Activated CD4-positive, CD25-positive, alpha-beta regulatory T cell treated with anti-CD3 and anti-CD28 coated beads, Interleukin-2, amount 50 U/mL, for 24 hours (primary cell): ENCODE data around the gene LRP1B.
"Not testable (repeated sequence)": the region's sequence is repeated elsewhere in the genome, so short reads cannot be mapped to it uniquely, and the experiment has no call there.

Experiments used
- ATAC-seq, 2 donors: fragments of 150-1000 bp; cut with Tn5 transposase; one replicate each; pipeline ENCODE4 v1.10.0; 2021; ENCODE audit warnings: mild to moderate bottlenecking in 1 of 2, moderate library complexity in 1 of 2

The LRP1B gene

DNA sequence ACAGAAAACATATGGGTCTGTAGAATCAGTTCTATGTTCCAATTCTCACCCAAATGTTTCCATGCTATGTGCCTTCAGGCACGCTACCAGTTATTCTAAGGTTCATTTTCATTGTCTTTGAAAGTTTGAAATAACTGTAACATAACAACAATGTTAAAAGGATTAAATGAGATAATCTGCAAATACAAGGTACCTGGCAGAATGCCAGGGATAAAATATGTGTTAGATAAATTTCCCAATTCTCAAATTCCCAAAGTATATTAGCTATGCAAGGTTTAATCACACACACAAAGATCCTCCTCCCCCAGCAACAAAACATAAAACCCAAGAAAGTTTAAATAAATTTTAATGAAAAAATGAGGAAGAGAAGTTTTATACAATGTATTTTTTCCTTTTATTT is 261.2 kb downstream of the LRP1B start:
- no peak for ATAC-seq

DNA sequence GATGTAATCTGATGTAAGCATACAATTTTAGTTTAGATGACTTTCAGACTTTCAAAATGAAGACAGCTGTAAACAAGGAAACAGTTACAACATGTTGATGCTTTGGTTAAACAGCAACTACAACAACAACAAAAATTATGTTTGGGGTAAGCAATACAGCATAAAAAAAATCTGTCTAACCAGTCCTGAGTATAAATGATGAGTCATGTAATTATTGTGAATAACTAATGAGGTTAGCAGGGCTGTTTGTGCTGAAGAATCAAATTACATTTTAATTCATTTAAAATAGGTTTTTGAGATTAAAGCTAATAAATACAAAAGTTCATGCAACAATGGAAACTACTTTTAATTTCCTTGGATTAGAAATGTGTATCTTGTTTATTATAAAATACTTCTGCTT is 266.9 kb downstream of the LRP1B start:
- ATAC-seq = no peak

DNA sequence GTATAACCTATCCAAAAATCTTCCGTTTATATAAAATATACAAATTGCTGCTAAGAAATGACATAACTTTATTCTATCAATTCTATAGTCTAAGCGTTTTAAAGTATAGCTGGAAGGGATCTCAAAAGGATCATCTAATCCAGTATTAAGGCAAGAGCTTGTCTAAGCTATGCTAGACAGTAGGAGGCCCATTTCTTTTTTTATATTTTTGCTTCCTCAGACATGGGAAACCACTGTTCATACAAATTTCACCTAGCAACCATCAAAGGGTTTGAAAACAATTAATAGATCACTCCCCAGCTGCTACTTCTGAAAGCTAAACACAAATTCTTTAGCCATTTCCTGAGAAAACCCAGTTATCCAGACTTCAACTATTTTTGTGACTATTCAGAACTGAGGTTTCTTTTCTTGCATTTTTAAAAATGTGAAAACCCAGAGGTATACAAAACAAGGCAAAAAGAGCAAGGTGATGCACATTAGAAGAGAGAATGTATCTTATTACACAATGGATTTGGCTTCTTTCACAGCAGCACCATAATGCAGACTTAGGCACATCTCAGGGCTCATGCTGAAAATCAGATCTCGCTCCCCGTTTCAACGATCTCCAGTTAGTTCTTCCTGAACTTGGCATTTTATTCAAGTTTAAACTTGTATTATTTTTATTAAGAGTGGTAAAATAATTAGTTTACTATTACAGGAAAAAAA is 274.4 kb downstream of the LRP1B start:
- no peak for ATAC-seq

DNA sequence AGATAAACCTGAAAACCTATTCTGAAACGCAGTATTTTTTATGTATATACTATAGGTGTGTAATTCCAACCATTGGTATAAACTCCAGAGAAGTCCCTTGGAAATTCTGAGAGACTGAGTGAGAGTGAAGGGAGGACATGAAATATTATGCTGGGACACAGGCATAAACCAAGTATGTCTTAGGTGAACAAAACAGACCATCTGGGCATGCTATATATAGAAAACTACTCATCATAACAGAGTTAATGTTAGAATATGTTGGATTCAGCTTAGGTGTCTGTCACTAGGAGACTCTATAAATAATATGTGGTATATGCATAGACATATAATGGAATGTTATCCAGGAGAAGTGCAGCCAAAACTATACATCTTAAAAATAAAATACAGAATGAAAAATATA is 282.6 kb downstream of the LRP1B start:
- no peak for ATAC-seq

DNA sequence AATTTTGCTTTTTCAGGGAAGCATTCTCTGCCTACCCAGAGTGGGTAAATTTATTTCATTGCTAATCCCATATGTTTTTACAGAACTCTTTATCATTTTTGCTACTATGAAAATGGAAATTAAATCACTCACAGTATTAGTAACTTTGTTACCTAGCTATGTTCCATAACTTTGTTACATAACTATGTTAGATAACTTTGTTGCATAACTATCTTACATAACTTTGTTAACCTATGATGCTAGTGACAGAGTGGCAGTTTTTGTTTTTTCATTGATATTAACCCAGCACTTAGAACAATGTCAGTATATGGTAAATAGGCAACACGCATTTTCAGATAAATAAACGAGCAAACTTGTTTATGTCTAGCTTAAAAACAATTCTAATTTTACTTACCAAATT is 286.6 kb downstream of the LRP1B start:
- ATAC-seq = no peak

DNA sequence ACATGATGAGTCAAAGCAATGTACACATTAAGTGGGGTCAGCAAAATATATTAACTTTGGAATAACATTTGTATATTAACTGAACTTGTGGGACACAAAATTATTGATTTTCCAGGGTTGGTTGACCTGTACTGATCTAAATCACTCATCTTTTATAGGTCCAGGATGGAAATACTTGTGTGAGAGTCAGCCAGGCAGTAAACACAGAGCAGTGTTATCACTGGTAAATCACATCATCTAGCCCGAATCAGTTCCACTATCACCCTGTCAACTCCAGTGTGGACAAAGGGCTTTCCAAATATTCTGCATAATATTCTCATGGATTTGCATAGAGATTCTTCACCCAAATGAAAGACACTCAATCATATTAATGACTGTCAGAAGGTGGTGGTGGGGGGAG is 295.7 kb downstream of the LRP1B start:
- ATAC-seq = no peak

DNA sequence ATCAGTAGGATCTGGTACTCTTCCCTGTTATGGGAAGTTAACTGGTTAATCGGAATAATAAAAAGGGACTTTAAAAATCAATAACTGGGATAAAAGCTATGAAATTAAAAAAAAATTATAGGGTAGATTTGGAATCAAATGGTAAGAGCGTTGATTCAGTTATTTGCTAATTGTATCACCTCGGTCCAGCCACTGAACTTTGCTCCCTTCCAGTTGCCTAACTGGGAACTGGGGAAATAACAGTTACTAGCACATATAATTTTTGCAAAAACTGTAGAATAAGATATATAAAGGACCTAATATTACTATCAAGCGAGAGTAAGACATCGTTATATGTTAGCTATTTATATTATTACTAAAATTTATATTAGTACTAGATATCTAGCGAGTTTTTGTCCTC is 302.1 kb downstream of the LRP1B start:
- ATAC-seq = no peak

DNA sequence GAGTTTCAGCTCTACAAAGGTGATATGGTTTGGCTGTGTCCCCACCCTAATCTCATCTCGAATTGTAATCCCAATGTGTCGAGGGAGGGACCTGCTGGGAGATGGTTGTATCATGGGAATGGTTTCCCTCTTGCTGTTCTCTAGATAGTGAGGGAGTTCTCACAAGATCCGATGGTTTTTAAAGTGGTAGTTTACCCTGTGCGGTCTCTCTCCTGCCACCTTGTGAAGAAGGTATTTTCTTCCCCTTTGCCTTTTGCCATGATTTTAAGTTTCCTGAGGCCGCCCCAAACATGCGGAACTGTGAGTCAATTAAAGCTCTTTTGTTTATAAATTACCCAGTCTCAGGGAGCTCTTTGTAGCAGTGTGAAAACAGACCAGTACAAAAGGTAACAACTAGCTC is 306.0 kb downstream of the LRP1B start:
- ATAC-seq = no peak

DNA sequence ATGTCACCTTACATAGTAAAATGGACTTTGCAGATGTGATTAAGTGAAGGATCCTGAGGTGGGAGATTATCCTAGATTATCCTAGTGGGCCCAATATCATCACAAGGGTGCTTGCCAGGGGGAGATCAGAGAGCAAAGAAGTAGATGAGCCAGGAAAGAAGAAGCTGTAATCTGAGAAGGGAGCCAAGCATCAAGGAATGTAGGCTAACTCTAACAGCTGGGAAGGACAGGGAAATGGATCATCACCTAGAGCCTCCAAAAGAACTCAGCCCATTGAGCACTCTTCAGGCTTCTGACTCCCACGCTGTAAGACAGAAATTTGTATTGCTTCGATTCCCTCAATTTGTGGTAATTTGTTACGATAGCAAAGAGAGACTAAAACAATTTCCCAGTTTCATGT is 309.9 kb downstream of the LRP1B start:
- no peak for ATAC-seq

DNA sequence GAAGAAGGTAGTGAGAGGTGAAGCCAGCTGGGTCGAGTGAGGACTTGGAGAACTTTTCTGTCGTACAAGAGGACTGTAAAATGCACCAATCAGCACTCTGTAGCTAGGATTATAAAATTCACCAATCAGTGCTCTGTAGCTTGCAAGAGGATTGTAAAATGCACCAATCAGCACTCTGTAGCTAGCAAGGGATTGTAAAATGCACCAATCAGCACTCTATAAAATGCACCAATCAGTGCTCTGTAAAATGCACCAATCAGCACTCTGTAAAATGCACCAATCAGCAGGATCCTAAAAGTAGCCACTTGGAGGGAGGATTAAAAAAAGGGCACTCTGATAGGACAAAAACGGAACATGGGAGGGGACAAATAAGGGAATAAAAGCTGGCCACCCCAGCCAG is 315.5 kb downstream of the LRP1B start:
- not testable (repeated sequence) for ATAC-seq

DNA sequence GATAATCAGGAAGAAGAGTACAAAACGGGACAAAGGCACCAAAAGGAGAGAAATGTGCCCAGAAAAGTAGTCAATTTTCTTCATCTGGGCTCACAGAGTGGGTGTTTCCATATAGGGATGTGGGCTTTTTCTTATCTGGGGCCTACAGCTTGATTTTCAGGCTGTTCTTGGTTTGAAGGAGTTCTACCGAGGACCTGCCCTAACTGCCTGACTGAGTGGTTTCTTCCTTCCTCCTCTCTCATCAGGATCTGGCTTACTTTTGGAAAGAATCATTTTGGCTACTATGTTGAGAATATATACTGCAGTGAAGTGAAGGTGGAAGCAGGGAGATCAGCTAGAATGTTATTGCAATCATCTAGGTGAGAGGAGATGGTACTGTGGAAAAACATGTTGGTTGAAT is 316.7 kb downstream of the LRP1B start:
- ATAC-seq = no peak

DNA sequence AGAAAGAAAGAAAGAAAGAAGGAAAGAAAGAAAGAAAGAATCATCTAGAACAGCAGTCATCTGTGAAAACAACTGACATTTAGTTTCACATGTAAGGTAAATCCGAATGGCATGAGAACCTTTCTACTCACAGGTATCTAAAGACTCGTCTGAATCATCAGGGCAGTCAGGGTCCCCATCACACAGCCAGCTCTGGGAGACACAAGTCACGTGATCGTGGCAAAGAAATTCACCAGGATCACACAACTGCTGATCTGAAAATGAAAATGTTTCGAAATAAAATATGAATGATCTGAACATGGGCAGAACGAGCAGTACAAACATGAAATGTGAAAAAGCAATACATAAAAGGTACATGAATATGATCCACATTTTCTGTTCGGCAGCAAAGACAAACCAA is 320.7 kb downstream of the LRP1B start:
- no peak for ATAC-seq

DNA sequence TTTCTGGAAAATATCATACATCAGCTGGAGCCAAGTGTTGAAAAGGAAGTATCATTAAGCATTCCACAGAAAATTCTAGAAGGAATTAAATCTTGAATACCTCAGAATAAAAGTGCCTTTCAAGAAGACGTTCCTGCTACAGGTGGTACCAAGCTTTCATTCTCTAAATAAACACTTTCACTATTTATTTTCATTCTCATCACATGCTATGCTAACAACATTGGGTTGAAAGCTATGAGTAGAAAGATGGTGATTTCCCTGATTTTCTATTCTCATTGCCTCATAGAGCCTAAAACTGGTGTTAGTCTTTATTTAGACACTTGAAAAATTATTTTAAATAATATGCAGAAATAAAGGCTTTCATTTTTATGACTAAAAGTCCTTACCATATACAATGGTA is 324.7 kb downstream of the LRP1B start:
- no peak for ATAC-seq

DNA sequence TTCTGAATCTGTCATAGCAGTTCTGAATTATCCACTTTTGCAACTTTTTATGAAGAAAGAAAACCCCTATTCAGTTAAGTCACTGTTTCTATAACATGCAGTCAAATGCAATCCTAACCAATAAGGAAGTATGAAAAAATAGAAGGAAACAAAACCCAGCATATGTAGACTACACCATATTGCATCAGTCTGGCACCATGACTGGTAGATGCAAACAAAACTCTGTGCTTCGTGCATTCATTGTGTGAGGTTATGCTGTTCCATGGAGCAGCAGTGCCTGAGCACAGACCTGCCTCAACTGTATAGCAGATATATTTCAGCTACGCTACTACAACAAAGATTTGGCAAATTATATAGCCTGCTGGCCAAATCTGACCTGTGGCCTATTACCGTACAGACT is 325.5 kb downstream of the LRP1B start:
- no peak for ATAC-seq

DNA sequence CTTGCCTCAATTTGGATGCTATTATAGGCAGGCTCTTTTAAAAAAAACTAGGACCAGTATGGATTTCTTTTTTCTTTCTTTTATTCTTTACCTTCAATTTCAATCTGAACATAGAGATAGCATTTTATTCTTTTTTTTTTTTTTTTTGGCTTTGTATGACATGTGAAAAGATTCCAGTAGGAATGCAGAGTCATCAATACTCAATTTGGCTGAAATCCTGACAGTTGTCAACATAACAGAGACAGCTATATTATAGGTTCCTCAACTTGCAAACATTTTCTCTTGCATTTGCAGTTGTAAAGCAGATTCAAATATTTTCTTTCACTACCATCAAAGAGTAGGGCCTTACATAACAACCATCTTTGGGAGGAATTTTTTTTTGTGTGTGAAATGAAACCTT is 334.4 kb downstream of the LRP1B start:
- ATAC-seq = no peak

DNA sequence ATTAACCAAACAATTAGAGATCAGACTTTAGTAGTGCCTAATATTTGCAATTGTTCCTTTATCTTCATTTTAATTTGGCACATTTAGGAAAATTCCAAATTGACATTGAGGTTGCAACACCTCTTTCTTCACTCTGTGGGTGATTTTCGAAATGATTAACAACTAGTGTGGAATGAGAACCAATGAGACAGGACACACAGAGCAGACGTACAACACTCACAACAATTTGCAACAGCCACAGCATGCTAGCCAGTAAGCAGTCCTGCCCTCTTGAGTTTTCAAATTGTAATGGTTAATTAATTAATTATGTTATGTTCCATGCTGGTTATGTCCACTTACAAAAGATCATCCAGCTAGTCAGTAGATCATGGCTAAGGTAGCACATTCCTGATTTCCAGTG is 339.3 kb downstream of the LRP1B start:
- no peak for ATAC-seq

DNA sequence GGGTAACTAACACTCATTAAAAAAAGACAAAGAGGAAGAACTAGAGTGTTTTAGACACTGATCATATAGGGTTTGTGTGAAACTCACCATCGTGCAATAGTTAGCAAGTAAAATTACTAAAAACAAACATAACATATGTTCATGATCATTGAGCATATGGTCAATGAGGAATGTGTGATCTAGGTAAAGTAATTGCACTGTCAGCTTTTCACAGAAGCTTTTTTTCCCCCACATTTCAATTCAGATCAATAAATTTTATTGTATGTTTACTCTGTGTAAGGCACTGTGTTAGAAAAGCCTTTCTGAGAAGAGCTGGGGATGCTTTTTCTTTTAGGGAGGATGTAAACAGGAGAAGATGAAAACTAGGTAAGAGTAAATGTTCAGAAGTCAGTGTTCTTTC is 348.2 kb downstream of the LRP1B start:
- ATAC-seq = no peak

DNA sequence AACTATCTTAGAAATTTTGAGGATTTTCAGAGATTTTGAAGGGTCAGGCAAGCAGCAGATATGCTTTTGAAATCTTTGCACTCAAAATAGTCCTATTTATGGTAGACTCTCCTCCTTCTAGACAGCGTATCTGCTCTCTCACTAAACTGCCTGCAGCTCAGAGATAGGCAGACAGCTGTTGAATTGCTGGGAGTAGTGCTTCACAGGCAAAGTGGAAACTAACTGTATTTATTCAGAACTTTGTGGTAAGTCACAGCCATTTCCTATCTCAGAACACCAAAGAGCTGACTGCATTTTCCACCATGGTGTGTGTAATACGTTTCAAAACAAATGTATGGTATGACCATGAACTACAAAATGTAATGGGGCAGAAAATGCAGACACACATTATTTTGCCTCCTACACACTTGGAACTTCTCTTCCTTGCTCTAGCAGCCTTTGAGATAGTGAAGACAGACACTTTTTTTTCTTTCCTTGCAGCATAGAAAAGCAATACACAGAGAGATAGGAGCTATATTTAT is 352.4 kb downstream of the LRP1B start:
- no peak for ATAC-seq

DNA sequence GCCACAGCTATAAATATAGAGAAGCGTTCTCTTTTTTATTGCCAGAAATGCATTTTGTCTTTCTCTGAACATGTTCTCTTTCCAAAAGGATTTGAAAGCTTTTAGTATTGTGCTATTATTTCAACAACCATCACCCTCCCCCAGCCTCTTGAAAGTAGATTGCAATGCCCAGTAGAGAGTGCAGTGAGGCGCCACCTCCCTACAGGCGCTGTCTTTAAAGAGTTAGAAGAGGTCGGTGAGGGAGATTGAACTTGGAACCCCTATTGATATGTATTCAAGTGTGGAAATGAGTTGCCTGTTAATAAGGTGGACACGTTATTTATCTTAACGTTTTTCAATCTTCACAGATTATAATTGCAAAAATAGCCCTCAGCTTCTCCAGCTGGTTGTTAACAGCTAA is 360.3 kb downstream of the LRP1B start:
- no peak for ATAC-seq

DNA sequence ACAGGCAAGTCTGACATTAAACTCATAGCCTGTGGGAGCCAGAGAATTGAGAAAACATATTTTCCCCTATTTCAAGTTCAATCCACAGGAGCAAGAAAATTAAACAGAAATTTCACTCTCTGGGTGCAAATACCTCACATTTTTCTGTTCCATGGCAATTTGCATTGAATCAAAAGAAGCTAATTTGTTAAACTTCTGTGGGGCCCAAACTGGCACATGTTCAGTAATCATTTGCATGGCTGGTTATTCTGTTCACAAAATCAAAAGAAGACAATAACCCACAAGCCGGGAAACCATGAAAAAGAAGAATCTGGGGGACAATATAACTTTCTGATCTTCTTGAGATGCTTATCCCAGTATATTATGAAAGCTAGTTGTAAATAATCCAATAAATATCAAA is 363.1 kb downstream of the LRP1B start:
- no peak for ATAC-seq

DNA sequence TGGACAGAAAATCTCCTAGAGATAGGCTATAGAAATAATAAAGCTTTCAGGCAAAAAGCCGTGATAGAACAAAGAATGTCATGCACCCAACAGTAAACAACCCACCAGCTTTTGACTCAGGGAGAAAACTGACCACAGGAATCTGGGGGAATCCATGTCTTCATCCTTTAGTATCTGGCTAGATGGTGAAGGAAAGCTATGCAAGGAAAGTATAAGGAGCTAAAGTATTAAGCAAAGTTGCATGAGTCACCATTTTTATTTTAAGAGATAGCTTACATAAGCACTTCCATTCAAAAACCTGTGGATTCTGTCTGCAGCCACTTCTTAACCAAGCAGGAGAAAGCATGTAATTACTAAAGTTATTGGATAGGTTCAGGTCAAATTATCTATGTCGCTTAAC is 363.8 kb downstream of the LRP1B start:
- no peak for ATAC-seq

DNA sequence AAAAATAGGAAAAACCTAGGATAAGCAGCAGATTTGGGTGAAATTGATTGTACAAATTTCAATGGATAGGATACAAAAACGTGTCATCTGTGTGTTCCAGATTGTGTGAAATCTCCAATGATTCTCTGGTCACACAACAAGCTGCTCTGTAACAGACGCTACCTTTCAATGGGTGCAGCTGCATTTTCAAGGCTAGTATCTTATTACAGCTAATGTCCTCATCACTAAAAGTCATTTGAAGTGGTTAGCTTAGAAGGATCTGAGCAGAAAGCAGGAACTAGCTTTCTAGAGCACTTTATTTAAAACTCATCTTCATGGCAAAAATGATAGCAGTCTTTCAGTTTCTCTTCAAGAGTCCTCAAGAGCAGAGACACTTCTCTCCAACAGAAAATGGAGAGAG is 364.6 kb downstream of the LRP1B start:
- ATAC-seq = no peak

DNA sequence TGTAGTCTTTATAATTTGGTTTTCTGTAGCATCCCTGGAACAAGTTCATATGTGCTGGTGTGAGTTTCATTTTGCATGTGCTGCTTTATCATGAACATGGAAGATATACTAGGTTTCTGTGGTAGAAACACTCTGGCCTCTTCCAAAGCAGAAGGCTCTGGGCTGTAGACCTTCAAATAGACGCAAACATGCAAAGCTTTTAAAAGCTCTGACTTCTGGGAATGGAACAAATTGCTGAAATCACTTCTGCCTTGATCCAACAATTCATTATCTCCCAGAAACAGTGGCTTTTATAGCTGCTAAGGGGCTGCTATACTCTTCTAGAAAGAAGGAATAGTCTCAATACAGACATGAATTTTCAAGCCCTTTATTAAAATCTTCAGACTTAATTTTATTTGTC is 382.2 kb downstream of the LRP1B start:
- ATAC-seq = no peak

DNA sequence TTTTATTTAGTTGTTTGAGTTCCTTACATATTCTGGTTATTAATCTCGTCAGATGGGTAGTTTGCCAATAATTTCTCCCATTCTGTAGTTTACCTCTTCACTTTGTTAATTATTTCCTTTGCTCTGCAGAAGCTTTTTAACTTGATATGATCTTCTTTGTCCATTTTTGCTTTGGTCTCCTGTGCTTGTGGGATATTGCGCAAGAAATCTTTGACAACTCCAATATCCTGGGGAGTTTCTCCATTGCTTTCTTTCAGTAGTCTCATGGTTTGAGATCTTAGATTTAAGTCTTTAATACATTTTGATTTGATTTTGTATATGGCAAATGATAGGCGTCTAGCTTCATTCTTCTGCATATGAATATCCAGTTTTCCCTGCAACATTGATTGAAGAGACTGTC is 389.2 kb downstream of the LRP1B start:
- no peak for ATAC-seq

DNA sequence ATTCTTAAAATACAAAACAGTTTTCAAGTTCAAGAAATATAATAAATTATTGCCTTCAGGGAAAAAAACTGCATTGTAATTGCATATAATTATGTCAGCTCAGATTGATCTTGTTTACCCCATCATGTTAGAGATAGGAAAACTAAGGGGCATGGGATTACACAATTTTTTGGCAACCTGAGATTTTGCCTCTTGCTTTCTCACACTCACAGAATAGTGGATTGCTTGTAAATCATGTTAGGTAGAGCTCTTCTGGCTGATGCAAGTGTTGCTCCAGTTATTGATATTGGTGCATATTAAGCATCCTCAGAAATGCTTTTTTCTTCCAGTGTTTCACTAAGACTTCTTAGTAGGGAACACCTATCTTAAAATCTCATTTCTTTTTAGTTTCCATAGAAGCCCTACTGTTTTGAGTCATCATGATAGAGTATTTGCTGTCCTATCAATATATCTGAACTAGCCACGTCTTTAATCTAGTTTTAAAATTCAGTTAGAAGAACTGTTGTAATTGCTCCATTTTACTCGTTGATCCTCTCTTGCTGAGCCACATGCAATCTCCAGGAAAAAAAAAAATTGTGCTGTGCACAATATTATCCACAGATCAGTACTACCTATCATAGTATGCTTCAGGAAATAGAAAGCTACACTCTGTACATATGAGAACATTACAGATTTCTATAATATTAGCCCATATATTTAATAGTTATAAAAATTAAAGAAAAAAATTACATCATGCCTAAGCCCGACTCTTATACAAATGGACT is 393.1 kb downstream of the LRP1B start:
- ATAC-seq = no peak
